Measurements from ENCODE around the gene APLN. TPM values are rescaled to one million over a fixed set of nuclear protein-coding genes. Genes with fewer than 3 reads are reported as not detected.
A peak's percentile ranks its signal among the peaks of the same experiment; 100 is the strongest.

APLN gene, protein sequence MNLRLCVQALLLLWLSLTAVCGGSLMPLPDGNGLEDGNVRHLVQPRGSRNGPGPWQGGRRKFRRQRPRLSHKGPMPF
- total RNA-seq = 1 to 10 TPM; 1.9 to 2.1 TPM

DNA sequence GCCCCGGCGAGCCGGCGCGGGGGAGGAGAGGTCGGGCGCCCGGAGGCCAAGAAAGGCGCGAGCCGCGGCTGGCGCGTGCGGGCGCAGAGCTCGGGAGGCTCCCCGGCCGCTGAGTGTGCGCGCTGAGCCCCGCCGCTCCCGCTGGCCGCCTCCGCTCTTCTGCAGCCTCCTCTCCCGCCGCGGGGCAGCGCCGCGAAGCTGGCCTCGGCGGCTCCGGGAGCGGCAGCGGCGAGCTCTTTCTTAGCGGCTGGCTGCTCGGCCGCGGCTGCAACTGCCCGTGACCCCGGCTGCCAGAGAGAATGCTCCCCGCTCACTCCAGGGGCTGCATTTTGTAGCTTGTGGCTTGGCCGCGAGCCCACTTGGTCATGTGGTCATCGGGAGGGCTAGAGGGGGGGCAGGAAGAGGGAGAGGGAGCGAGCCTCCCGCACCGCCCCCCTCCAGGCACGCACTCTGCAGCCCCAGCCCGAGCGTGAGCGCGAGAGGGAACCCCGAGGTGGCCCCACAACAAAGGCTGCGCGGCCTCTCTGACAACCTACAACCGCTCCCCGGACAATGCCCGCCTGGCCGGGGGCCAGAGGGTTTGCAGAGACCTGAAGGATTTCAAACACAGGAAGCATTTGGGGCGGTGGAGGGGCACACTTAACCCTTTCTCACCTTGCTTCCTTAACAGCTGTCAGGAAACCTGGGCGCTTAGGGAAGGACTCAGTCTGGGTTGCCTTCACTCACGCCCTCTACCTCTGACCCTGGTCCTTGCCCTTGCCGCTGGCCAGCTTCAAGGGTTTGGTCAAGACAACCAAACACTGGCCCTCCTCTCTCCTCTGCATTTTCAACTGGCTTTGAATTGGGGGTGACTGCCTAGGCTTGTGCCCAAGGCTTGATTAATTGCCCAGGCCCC is at the start of gene APLN:
APLN (minus strand) TSS at position 305 of the 895 bp plus-strand sequence. CDS start 326 bp downstream, outside the sequence.
- Mint-ChIP-seq H3K9me3 (ENCODE audit: low read depth) (no peaks in the 10 kb centered on the region), H3K4me3 (peak within 1 kb of the TSS; percentile 63), H3K4me1 (peaks cover 9% of the 10 kb centered on the region), H3K27ac (no peak within 1 kb of the TSS), H3K36me3 (ENCODE audit: low read depth) (no peaks in the 10 kb centered on the region), H3K27me3 (peaks cover 10% of the 10 kb centered on the region)
- POLR2A ChIA-PET = no interaction called here
- DNase-seq = peak; percentile 34
- CTCF ChIA-PET = interaction anchor here (0.7 to 2.0 kb wide), 8 partner anchors 17 to 143 kb away, joined by 3 to 12 read pairs (median 3); no protein-coding TSS in a partner anchor
- ATAC-seq = peak; percentile 63
- intact Hi-C loops (cut with DNase I, micrococcal nuclease) = loop anchor here in 1 of 2 experiments (2.0 to 5.0 kb wide), 3 partner anchors 72 to 250 kb away; no protein-coding TSS in a partner anchor

DNA sequence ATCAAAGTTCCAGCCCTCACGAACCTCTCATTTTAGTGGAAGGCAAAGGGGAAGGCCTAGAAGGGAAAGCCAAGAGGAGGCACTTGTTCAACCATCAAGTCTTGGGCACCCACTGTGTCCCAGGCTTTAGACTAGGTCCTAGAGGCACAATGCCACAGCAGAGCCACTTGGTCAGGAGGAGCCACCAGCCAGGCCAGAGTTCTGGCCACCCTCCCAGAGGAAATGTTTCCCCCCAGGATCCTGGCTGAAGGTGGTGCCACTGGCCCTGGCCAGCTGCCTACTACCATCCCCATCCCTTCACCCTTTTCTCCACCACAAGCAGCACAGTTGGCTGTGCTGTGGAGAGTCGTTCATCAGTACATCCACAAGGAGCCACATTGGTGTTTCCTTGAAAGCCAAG is 49.7 kb upstream of the APLN start:
- intact Hi-C loops (cut with DNase I, micrococcal nuclease) = no loop called here
- Mint-ChIP-seq H3K4me1 (no peaks in the 10 kb centered on the region), H3K4me3 (no peak overlapping the region), H3K27me3 (no peaks in the 10 kb centered on the region), H3K9me3 (ENCODE audit: low read depth) (peaks cover 2% of the 10 kb centered on the region), H3K27ac (no peak overlapping the region), H3K36me3 (ENCODE audit: low read depth) (no peaks in the 10 kb centered on the region)
- DNase-seq (no peak), ATAC-seq (no peak)
- POLR2A ChIA-PET = no interaction called here
- CTCF ChIA-PET = no interaction called here

DNA sequence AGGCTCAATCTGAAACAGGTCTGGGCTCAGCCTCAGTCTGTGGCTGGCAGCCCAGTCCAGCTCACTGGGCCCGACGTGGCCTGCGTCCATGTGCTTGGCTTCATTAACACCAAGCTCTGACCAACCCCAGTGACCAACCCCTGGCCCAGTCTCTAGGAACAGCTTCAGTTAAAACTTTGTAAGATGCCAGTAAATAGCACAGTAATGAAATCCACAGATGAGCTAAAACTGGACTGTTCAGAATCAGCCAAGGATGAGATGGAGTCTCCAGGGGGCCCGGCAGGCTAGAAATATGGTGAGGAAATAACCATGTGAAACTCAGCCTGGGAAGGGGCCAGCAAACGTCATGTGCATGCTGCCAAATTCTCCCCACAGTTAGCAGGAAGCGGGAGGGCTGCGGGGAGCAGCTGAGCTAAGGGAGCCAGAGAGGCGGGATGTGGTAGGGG is 46.9 kb upstream of the APLN start:
- no peaks in the 10 kb centered on the region for H3K9me3 Mint-ChIP-seq (ENCODE audit: low read depth)
- ChIA-PET CTCF (no interaction called here), POLR2A (no interaction called here)
- DNase-seq (no peak), ATAC-seq (no peak)
- intact Hi-C loops (cut with DNase I, micrococcal nuclease) = no loop called here
- no peaks in the 10 kb centered on the region for H3K4me1 Mint-ChIP-seq
- no peaks in the 10 kb centered on the region for H3K36me3 Mint-ChIP-seq (ENCODE audit: low read depth)
- H3K27me3 Mint-ChIP-seq = no peaks in the 10 kb centered on the region
- no peak overlapping the region for H3K27ac Mint-ChIP-seq
- H3K4me3 Mint-ChIP-seq = no peak overlapping the region

DNA sequence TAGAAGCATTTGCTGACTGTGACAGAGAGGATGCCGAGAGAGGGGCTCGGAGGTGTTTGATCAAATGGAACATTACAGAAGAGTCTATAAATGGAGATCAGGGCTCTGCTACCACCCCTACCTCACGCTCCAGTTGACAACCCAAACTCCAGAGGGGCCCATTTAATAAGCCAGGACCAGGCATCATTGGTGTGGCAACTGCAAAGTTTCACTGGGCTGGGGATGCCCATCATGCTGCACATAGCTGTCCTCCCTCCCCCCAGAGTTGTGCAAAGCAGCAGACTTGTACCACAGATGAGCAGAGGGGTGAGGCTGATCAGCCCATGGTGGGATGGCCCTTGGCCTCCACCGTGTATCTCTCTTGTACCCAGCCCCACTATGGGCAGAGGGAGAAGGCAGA is 45.8 kb upstream of the APLN start:
- DNase-seq (no peak), ATAC-seq (no peak)
- CTCF ChIA-PET = interaction anchor here (0.7 kb wide), 1 partner anchor 125 kb away, joined by 3 read pairs; no protein-coding TSS in a partner anchor
- Mint-ChIP-seq H3K9me3 (ENCODE audit: low read depth) (no peaks in the 10 kb centered on the region), H3K4me1 (no peaks in the 10 kb centered on the region), H3K4me3 (no peak overlapping the region), H3K27me3 (no peaks in the 10 kb centered on the region), H3K27ac (no peak overlapping the region), H3K36me3 (ENCODE audit: low read depth) (no peaks in the 10 kb centered on the region)
- intact Hi-C loops (cut with DNase I, micrococcal nuclease) = no loop called here
- POLR2A ChIA-PET = no interaction called here

DNA sequence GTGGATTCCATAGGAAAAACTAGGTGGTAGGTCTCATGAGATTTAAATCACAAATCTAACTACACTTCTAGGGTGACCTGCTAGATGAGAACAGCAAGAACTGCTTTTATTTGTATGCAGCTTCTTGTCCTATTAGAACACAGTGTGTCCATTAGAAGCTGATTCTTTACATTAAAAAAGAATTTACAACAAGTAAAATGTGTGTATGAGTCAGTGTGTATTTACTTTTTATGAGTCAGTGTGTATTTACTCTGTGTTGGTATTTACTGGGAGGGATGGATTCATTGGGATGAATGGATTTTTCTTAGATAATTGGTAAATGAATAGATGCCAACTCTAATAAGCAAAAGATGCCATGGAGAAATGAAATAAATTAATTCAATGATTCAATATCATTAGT is 43.4 kb upstream of the APLN start:
- Mint-ChIP-seq H3K36me3 (ENCODE audit: low read depth) (no peaks in the 10 kb centered on the region), H3K27ac (no peak overlapping the region), H3K4me3 (no peak overlapping the region), H3K4me1 (no peaks in the 10 kb centered on the region), H3K27me3 (no peaks in the 10 kb centered on the region), H3K9me3 (ENCODE audit: low read depth) (no peaks in the 10 kb centered on the region)
- CTCF ChIA-PET = interaction anchor here (1.2 kb wide), 1 partner anchor 148 kb away, joined by 3 read pairs; no protein-coding TSS in a partner anchor
- intact Hi-C loops (cut with DNase I, micrococcal nuclease) = no loop called here
- DNase-seq (no peak), ATAC-seq (no peak)
- POLR2A ChIA-PET = no interaction called here

DNA sequence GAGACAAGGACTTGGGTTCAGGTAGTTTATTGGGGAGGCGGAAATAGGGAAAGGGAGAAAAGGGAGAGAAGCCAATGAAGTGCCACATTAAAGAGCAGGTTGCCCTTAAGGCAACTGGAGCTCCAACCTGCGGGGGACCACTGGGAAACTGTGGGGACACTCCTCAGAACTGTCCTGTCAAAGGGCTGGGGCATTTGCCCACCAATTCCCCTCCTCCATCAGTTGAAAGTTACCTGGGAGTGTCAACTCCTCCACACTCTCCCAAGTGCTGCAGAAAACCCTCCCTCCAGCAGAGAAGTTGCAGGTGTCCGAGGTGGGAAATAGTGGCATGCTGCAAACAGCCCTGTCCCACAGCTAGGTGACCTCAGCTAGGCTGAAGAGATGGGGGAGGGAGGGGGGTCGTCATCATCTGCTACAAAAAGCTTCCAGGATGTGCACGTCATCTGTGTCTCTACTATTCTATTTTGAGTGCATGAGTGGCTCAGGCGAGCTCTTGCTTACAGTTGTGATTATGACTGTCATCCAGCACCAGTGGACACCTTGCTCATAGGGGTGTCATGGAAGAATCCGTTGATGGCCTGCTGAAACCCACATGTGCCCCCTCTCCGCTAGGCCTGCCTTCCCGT is 42.6 kb upstream of the APLN start:
- CTCF ChIA-PET = no interaction called here
- no peak overlapping the region for H3K4me3 Mint-ChIP-seq
- no peaks in the 10 kb centered on the region for H3K27me3 Mint-ChIP-seq
- H3K27ac Mint-ChIP-seq = no peak overlapping the region
- no peaks in the 10 kb centered on the region for H3K36me3 Mint-ChIP-seq (ENCODE audit: low read depth)
- ATAC-seq (no peak), DNase-seq (no peak)
- intact Hi-C loops (cut with DNase I, micrococcal nuclease) = no loop called here
- POLR2A ChIA-PET = no interaction called here
- H3K9me3 Mint-ChIP-seq (ENCODE audit: low read depth) = no peaks in the 10 kb centered on the region
- H3K4me1 Mint-ChIP-seq = no peaks in the 10 kb centered on the region

DNA sequence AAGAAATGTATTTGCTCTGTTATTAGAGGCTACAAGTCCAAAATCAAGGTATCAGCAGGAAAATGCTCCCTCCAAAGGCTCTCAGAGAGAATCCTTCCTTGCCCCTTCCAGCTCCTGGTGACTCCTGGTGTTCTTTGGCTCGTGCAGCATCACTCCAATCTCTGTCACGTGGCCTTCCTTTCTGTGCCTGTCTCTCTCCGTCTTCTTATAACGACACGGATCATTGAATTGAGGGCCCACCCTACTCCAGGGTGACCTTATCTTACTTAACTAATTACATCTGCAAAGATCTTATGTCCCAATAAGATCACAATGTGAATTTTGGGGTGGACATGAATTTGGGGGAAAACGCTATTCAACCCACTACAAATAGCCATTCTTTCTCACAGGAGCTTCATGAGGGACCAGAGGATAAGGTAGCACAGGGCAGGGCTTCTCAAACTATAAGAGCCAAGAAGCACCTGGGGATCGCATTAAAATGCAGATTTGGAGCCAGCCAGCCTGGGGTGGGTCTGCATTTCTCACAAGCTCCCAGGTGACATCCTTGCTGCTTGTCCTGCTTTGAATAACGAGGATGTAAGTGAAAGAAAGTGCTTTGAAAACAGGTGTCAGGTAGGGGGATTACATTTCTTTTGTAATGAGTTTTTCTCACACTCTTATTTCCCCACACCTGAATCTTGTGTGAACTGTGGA is 41.9 kb upstream of the APLN start:
- no peak overlapping the region for H3K4me3 Mint-ChIP-seq
- ATAC-seq = no peak

DNA sequence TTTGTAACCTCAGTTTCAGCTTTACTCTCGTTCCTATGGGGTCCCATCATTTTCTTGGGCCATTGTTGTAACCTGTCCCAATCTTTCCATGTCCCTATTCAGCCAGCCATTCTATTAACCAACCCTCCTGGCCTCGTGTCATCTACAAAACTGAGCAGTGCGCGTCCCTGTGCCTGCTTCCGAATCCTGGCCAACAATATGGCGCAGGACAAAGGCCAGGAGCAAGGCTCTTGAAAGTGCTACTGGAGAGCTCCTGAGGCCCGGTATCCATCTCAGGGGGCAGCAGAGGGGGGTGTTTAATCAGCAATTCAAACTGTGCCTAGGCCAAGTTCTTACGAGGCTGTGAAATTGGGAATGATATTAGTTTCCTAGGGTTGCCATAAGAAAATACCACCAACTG is 41.2 kb upstream of the APLN start:
- Mint-ChIP-seq H3K27me3 (no peaks in the 10 kb centered on the region), H3K36me3 (ENCODE audit: low read depth) (no peaks in the 10 kb centered on the region), H3K4me1 (no peaks in the 10 kb centered on the region), H3K9me3 (ENCODE audit: low read depth) (no peaks in the 10 kb centered on the region), H3K4me3 (no peak overlapping the region), H3K27ac (no peak overlapping the region)
- intact Hi-C loops (cut with DNase I, micrococcal nuclease) = no loop called here
- DNase-seq (no peak), ATAC-seq (no peak)
- ChIA-PET CTCF (interaction anchor here (0.9 kb wide), 1 partner anchor 64 kb away, joined by 3 read pairs; no protein-coding TSS in a partner anchor), POLR2A (no interaction called here)

More for the DNA sequence above, 41.9 kb upstream of the APLN start:
- Mint-ChIP-seq H3K4me1 (no peaks in the 10 kb centered on the region), H3K27me3 (no peaks in the 10 kb centered on the region), H3K36me3 (ENCODE audit: low read depth) (no peaks in the 10 kb centered on the region), H3K9me3 (ENCODE audit: low read depth) (no peaks in the 10 kb centered on the region), H3K27ac (no peak overlapping the region)
- POLR2A ChIA-PET = no interaction called here
- no peak for DNase-seq
- CTCF ChIA-PET = interaction anchor here (0.9 kb wide), 1 partner anchor 63 kb away, joined by 3 read pairs; no protein-coding TSS in a partner anchor
- intact Hi-C loops (cut with DNase I, micrococcal nuclease) = no loop called here

DNA sequence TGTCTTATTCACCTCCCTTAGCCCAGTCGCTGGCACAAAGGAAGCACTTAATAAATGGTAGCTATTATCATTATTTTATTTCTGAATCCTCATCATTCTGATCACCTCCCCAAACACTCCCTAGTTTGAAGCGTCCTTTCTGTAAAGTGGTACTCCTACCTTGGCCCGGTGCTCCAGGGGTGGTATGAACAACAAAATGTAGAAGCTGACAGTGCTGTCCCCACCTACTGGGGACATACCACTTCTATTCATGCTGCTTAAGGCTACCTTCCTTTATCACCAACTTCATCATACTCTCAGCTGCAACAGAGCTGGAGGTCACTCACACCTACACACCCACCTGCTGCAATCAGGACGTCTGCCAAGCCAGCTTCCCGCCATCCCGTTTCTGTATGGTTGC is 40.8 kb upstream of the APLN start:
- Mint-ChIP-seq H3K4me1 (no peaks in the 10 kb centered on the region), H3K27me3 (no peaks in the 10 kb centered on the region), H3K4me3 (no peak overlapping the region), H3K9me3 (ENCODE audit: low read depth) (no peaks in the 10 kb centered on the region), H3K27ac (no peak overlapping the region), H3K36me3 (ENCODE audit: low read depth) (no peaks in the 10 kb centered on the region)
- intact Hi-C loops (cut with DNase I, micrococcal nuclease) = no loop called here
- ATAC-seq (no peak), DNase-seq (no peak)
- CTCF ChIA-PET = no interaction called here
- POLR2A ChIA-PET = no interaction called here

DNA sequence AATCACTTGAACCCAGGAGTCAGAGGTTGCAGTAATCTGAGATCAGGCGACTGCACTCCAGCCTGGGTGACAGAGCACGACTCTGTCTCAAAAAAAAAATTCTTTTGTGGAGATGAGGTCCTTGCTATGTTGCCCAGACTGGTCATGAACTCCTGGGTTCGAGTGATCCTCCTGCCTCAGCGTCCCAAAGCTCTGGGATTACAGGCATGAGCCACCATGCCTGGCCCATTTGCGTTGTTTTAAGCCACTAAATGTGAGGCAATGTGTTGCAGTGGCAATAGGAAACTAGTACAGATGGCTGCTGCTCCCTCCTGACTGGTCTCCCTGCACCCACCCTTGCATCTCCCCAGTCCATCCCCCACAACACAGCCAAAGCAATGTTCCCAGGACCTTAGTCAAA is 40.0 kb upstream of the APLN start:
- Mint-ChIP-seq H3K4me1 (no peaks in the 10 kb centered on the region), H3K36me3 (ENCODE audit: low read depth) (no peaks in the 10 kb centered on the region), H3K27me3 (no peaks in the 10 kb centered on the region), H3K9me3 (ENCODE audit: low read depth) (no peaks in the 10 kb centered on the region), H3K4me3 (no peak overlapping the region), H3K27ac (no peak overlapping the region)
- ChIA-PET CTCF (no interaction called here), POLR2A (no interaction called here)
- DNase-seq (no peak), ATAC-seq (no peak)
- intact Hi-C loops (cut with DNase I, micrococcal nuclease) = no loop called here

DNA sequence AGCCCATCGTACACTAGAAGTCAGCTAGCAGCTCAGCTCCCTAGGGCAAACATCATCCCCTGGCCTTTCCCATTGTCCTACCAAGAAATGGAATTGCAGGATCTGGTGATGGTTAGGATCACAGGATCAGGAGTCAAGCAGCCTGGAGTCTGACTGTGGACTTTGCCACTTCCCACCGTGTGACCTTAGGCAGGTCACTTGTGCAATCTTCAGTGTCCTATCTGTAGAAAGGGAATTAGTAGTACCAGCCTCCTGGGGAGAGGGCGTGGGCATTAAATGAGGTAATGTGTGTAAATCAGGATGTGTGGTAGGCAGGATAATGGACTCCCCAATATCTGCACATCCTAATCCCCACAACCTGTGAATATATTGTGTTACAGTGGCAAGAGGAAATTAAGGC is 38.6 kb upstream of the APLN start:
- Mint-ChIP-seq H3K9me3 (ENCODE audit: low read depth) (no peaks in the 10 kb centered on the region), H3K36me3 (ENCODE audit: low read depth) (no peaks in the 10 kb centered on the region), H3K27me3 (no peaks in the 10 kb centered on the region), H3K27ac (no peak overlapping the region), H3K4me1 (no peaks in the 10 kb centered on the region), H3K4me3 (no peak overlapping the region)
- intact Hi-C loops (cut with DNase I, micrococcal nuclease) = no loop called here
- ChIA-PET POLR2A (no interaction called here), CTCF (interaction anchor here (0.7 kb wide), 1 partner anchor 38 kb away, joined by 3 read pairs; no protein-coding TSS in a partner anchor)
- no peak for ATAC-seq
- no peak for DNase-seq

Measured in activated CD4-positive, alpha-beta T cell treated with anti-CD3 and anti-CD28 coated beads for 36 hours (primary cell).